Panc1 (cell line): ENCODE data around the gene SLC24A4.

Source experiments
- CTCF ChIP-seq: fragments of 450-650 bp; IDR thresholded peaks from 2 replicates; pipeline ENCODE4 v1.5.1; 2017; ENCODE audit warnings: mild to moderate bottlenecking
- POLR2AphosphoS5 ChIP-seq: IDR thresholded peaks from 2 replicates; pipeline ENCODE4 v1.6.1; 2012; ENCODE audit warnings: mild to moderate bottlenecking, low read depth, low read length, moderate library complexity

GRCh38 chr14:92439537-92440344, 116.8 kb downstream of the SLC24A4 start:
- TF ChIP-seq POLR2AphosphoS5 (no peak), CTCF (no peak)
